ENCODE measurements around the gene BPIFB4. TPM values are rescaled to one million over a fixed set of nuclear protein-coding genes. Genes with fewer than 3 reads are reported as not detected.
"Not testable (repeated sequence)": the region's sequence is repeated elsewhere in the genome, so short reads cannot be mapped to it uniquely, and the experiment has no call there.

The BPIFB4 gene
- total and polyA plus RNA-seq, 2 donors = 0.05 to 0.64 TPM

- Histone ChIP-seq H3K27ac (ENCODE audit: low read depth in 1 of 2, low read length in 1 of 2) (no peak overlapping the region), H3K4me1 (ENCODE audit: control insufficient read depth in 2 of 2, insufficient read depth in 2 of 2, low read length in 2 of 2) (no peaks in the 10 kb centered on the region), H3K36me3 (ENCODE audit: control insufficient read depth in 2 of 2, insufficient read depth in 2 of 2, low read length in 1 of 2) (no peaks in the 10 kb centered on the region), H3K9me3 (ENCODE audit: control insufficient read depth in 2 of 2, insufficient read depth in 1 of 2, low read length in 1 of 2) (no peaks in the 10 kb centered on the region), H3K27me3 (ENCODE audit: control insufficient read depth in 2 of 2, insufficient read depth in 1 of 2, low read length in 1 of 2) (no peaks in the 10 kb centered on the region), H3K4me3 (ENCODE audit: low read length in 2 of 2) (no peak overlapping the region)
- 86% methylated on average over 3 of the region's 3 CpGs for WGBS
- DNase-seq (ENCODE audit: low read depth in 6 of 9, low spot score in 9 of 9) = no peak
Observed at GRCh38 chr20:33119725-33120720, 40.6 kb downstream of the BPIFB4 start.

- H3K36me3 ChIP-seq (ENCODE audit: control insufficient read depth in 2 of 2, insufficient read depth in 2 of 2, low read length in 1 of 2) = no peaks in the 10 kb centered on the region
Observed at GRCh38 chr20:33120934-33121333, 41.5 kb downstream of the BPIFB4 start.

GRCh38 chr20:33122297-33122696 lies 42.9 kb downstream of the BPIFB4 start:
- H3K36me3 ChIP-seq (ENCODE audit: control insufficient read depth in 2 of 2, insufficient read depth in 2 of 2, low read length in 1 of 2); H3K4me3 ChIP-seq (ENCODE audit: low read length in 2 of 2); H3K27me3 ChIP-seq (ENCODE audit: control insufficient read depth in 2 of 2, insufficient read depth in 1 of 2, low read length in 1 of 2); DNase-seq (ENCODE audit: low read depth in 6 of 9, low spot score in 9 of 9); H3K27ac ChIP-seq (ENCODE audit: low read depth in 1 of 2, low read length in 1 of 2); H3K4me1 ChIP-seq (ENCODE audit: control insufficient read depth in 2 of 2, insufficient read depth in 2 of 2, low read length in 2 of 2); H3K9me3 ChIP-seq (ENCODE audit: control insufficient read depth in 2 of 2, insufficient read depth in 1 of 2, low read length in 1 of 2): not testable (repeated sequence)
- 66% methylated on average over 1 of the region's 1 CpG for WGBS

More at GRCh38 chr20:33120934-33121333, 41.5 kb downstream of the BPIFB4 start:
- Histone ChIP-seq H3K9me3 (ENCODE audit: control insufficient read depth in 2 of 2, insufficient read depth in 1 of 2, low read length in 1 of 2) (no peaks in the 10 kb centered on the region), H3K27ac (ENCODE audit: low read depth in 1 of 2, low read length in 1 of 2) (no peak overlapping the region), H3K4me1 (ENCODE audit: control insufficient read depth in 2 of 2, insufficient read depth in 2 of 2, low read length in 2 of 2) (no peaks in the 10 kb centered on the region), H3K4me3 (ENCODE audit: low read length in 2 of 2) (no peak overlapping the region), H3K27me3 (ENCODE audit: control insufficient read depth in 2 of 2, insufficient read depth in 1 of 2, low read length in 1 of 2) (no peaks in the 10 kb centered on the region)
- no peak for DNase-seq (ENCODE audit: low read depth in 6 of 9, low spot score in 9 of 9)
- WGBS = 98% methylated on average over 3 of the region's 3 CpGs

GRCh38 chr20:33124261-33124660 lies 44.8 kb downstream of the BPIFB4 start:
- H3K27ac ChIP-seq (ENCODE audit: low read depth in 1 of 2, low read length in 1 of 2) = no peak overlapping the region
- no peaks in the 10 kb centered on the region for H3K27me3 ChIP-seq (ENCODE audit: control insufficient read depth in 2 of 2, insufficient read depth in 1 of 2, low read length in 1 of 2)
- 71% methylated on average over 2 of the region's 2 CpGs for WGBS
- no peak overlapping the region for H3K4me3 ChIP-seq (ENCODE audit: low read length in 2 of 2)
- DNase-seq (ENCODE audit: low read depth in 6 of 9, low spot score in 9 of 9) = no peak
- no peaks in the 10 kb centered on the region for H3K4me1 ChIP-seq (ENCODE audit: control insufficient read depth in 2 of 2, insufficient read depth in 2 of 2, low read length in 2 of 2)
- no peaks in the 10 kb centered on the region for H3K36me3 ChIP-seq (ENCODE audit: control insufficient read depth in 2 of 2, insufficient read depth in 2 of 2, low read length in 1 of 2)
- H3K9me3 ChIP-seq (ENCODE audit: control insufficient read depth in 2 of 2, insufficient read depth in 1 of 2, low read length in 1 of 2) = no peaks in the 10 kb centered on the region

- Histone ChIP-seq H3K27ac (ENCODE audit: low read depth in 1 of 2, low read length in 1 of 2) (no peak overlapping the region), H3K4me1 (ENCODE audit: control insufficient read depth in 2 of 2, insufficient read depth in 2 of 2, low read length in 2 of 2) (no peaks in the 10 kb centered on the region), H3K4me3 (ENCODE audit: low read length in 2 of 2) (no peak overlapping the region), H3K36me3 (ENCODE audit: control insufficient read depth in 2 of 2, insufficient read depth in 2 of 2, low read length in 1 of 2) (no peaks in the 10 kb centered on the region), H3K9me3 (ENCODE audit: control insufficient read depth in 2 of 2, insufficient read depth in 1 of 2, low read length in 1 of 2) (no peaks in the 10 kb centered on the region), H3K27me3 (ENCODE audit: control insufficient read depth in 2 of 2, insufficient read depth in 1 of 2, low read length in 1 of 2) (no peaks in the 10 kb centered on the region)
- no peak for DNase-seq (ENCODE audit: low read depth in 6 of 9, low spot score in 9 of 9)
- WGBS = 88% methylated on average over 6 of the region's 6 CpGs
Observed at GRCh38 chr20:33124994-33125393, 45.6 kb downstream of the BPIFB4 start.

GRCh38 chr20:33125983-33126382 lies 46.5 kb downstream of the BPIFB4 start:
- no peaks in the 10 kb centered on the region for H3K36me3 ChIP-seq (ENCODE audit: control insufficient read depth in 2 of 2, insufficient read depth in 2 of 2, low read length in 1 of 2)
- no peaks in the 10 kb centered on the region for H3K27me3 ChIP-seq (ENCODE audit: control insufficient read depth in 2 of 2, insufficient read depth in 1 of 2, low read length in 1 of 2)
- WGBS = 71% methylated on average over 6 of the region's 6 CpGs
- no peak for DNase-seq (ENCODE audit: low read depth in 6 of 9, low spot score in 9 of 9)
- no peak overlapping the region for H3K27ac ChIP-seq (ENCODE audit: low read depth in 1 of 2, low read length in 1 of 2)
- no peak overlapping the region for H3K4me3 ChIP-seq (ENCODE audit: low read length in 2 of 2)
- no peaks in the 10 kb centered on the region for H3K9me3 ChIP-seq (ENCODE audit: control insufficient read depth in 2 of 2, insufficient read depth in 1 of 2, low read length in 1 of 2)
- H3K4me1 ChIP-seq (ENCODE audit: control insufficient read depth in 2 of 2, insufficient read depth in 2 of 2, low read length in 2 of 2) = no peaks in the 10 kb centered on the region

- peaks cover 0 to 6% of the 10 kb centered on the region in 2 donors for H3K27me3 ChIP-seq (ENCODE audit: control insufficient read depth in 2 of 2, insufficient read depth in 1 of 2, low read length in 1 of 2)
- no peaks in the 10 kb centered on the region for H3K36me3 ChIP-seq (ENCODE audit: control insufficient read depth in 2 of 2, insufficient read depth in 2 of 2, low read length in 1 of 2)
- H3K4me3 ChIP-seq (ENCODE audit: low read length in 2 of 2) = no peak overlapping the region
- WGBS = 91% methylated on average over 4 of the region's 4 CpGs
- no peaks in the 10 kb centered on the region for H3K9me3 ChIP-seq (ENCODE audit: control insufficient read depth in 2 of 2, insufficient read depth in 1 of 2, low read length in 1 of 2)
- H3K4me1 ChIP-seq (ENCODE audit: control insufficient read depth in 2 of 2, insufficient read depth in 2 of 2, low read length in 2 of 2) = no peaks in the 10 kb centered on the region
- H3K27ac ChIP-seq (ENCODE audit: low read depth in 1 of 2, low read length in 1 of 2) = no peak overlapping the region
- no peak for DNase-seq (ENCODE audit: low read depth in 6 of 9, low spot score in 9 of 9)
Observed at GRCh38 chr20:33127422-33128097, 48.1 kb downstream of the BPIFB4 start.

- no peak overlapping the region for H3K27ac ChIP-seq (ENCODE audit: low read depth in 1 of 2, low read length in 1 of 2)
- peaks cover 0 to 8% of the 10 kb centered on the region in 2 donors for H3K27me3 ChIP-seq (ENCODE audit: control insufficient read depth in 2 of 2, insufficient read depth in 1 of 2, low read length in 1 of 2)
- no peak for DNase-seq (ENCODE audit: low read depth in 6 of 9, low spot score in 9 of 9)
- H3K9me3 ChIP-seq (ENCODE audit: control insufficient read depth in 2 of 2, insufficient read depth in 1 of 2, low read length in 1 of 2) = no peaks in the 10 kb centered on the region
- no peaks in the 10 kb centered on the region for H3K4me1 ChIP-seq (ENCODE audit: control insufficient read depth in 2 of 2, insufficient read depth in 2 of 2, low read length in 2 of 2)
- no peak overlapping the region for H3K4me3 ChIP-seq (ENCODE audit: low read length in 2 of 2)
- H3K36me3 ChIP-seq (ENCODE audit: control insufficient read depth in 2 of 2, insufficient read depth in 2 of 2, low read length in 1 of 2) = no peaks in the 10 kb centered on the region
- WGBS = 89% methylated on average over 9 of the region's 9 CpGs
Observed at GRCh38 chr20:33130568-33131061, 51.2 kb downstream of the BPIFB4 start.

GRCh38 chr20:33131949-33132473 lies 52.6 kb downstream of the BPIFB4 start:
- H3K27me3 ChIP-seq (ENCODE audit: control insufficient read depth in 2 of 2, insufficient read depth in 1 of 2, low read length in 1 of 2) = peaks cover 0 to 8% of the 10 kb centered on the region in 2 donors
- no peaks in the 10 kb centered on the region for H3K4me1 ChIP-seq (ENCODE audit: control insufficient read depth in 2 of 2, insufficient read depth in 2 of 2, low read length in 2 of 2)
- H3K27ac ChIP-seq (ENCODE audit: low read depth in 1 of 2, low read length in 1 of 2) = no peak overlapping the region
- WGBS = 74% methylated on average over 5 of the region's 5 CpGs
- H3K4me3 ChIP-seq (ENCODE audit: low read length in 2 of 2) = no peak overlapping the region
- no peak for DNase-seq (ENCODE audit: low read depth in 6 of 9, low spot score in 9 of 9)
- H3K9me3 ChIP-seq (ENCODE audit: control insufficient read depth in 2 of 2, insufficient read depth in 1 of 2, low read length in 1 of 2) = no peaks in the 10 kb centered on the region
- H3K36me3 ChIP-seq (ENCODE audit: control insufficient read depth in 2 of 2, insufficient read depth in 2 of 2, low read length in 1 of 2) = no peaks in the 10 kb centered on the region
